ENCODE data around the gene GALNT10. TPM values are rescaled to one million over a fixed set of nuclear protein-coding genes. Genes with fewer than 3 reads are reported as not detected.

GALNT10 gene
- total and polyA plus RNA-seq, 5 donors = 3.4 to 21.7 (median 15.4) TPM

GRCh38 chr5:154331232-154331631, 140.7 kb downstream of the GALNT10 start:
- Histone ChIP-seq H3K4me1 (ENCODE audit: control insufficient read depth, insufficient read depth, low read length) (no peaks in the 10 kb centered on the region), H3K27ac (ENCODE audit: low read length) (no peak overlapping the region), H3K27me3 (ENCODE audit: control insufficient read depth, insufficient read depth) (no peaks in the 10 kb centered on the region), H3K9me3 (ENCODE audit: control insufficient read depth, low read length) (no peaks in the 10 kb centered on the region), H3K4me3 (ENCODE audit: low read length) (no peak overlapping the region)
- DNase-seq (no peak), ATAC-seq (no peak)
- intact Hi-C loops (cut with DNase I) = no loop called here
- WGBS = 96% methylated on average over 2 of the region's 2 CpGs

- no peaks in the 10 kb centered on the region for H3K27me3 ChIP-seq (ENCODE audit: control insufficient read depth, insufficient read depth)
- ATAC-seq = no peak
- H3K4me3 ChIP-seq (ENCODE audit: low read length) = no peak overlapping the region
- no peak overlapping the region for H3K27ac ChIP-seq (ENCODE audit: low read length)
- intact Hi-C loops (cut with DNase I) = no loop called here
- no peaks in the 10 kb centered on the region for H3K4me1 ChIP-seq (ENCODE audit: control insufficient read depth, insufficient read depth, low read length)
- no peak for DNase-seq
- no peaks in the 10 kb centered on the region for H3K9me3 ChIP-seq (ENCODE audit: control insufficient read depth, low read length)
- WGBS = 80% methylated on average over 3 of the region's 3 CpGs
These were observed 141.4 kb downstream of the GALNT10 start for GRCh38 chr5:154331924-154332323.

- ATAC-seq (no peak), DNase-seq (no peak)
- Histone ChIP-seq H3K4me1 (ENCODE audit: control insufficient read depth, insufficient read depth, low read length) (no peaks in the 10 kb centered on the region), H3K4me3 (ENCODE audit: low read length) (no peak overlapping the region), H3K27me3 (ENCODE audit: control insufficient read depth, insufficient read depth) (no peaks in the 10 kb centered on the region), H3K27ac (ENCODE audit: low read length) (no peak overlapping the region), H3K9me3 (ENCODE audit: control insufficient read depth, low read length) (no peaks in the 10 kb centered on the region)
- WGBS = 98% methylated on average over 6 of the region's 6 CpGs
- intact Hi-C loops (cut with DNase I) = no loop called here
These were observed 141.9 kb downstream of the GALNT10 start for GRCh38 chr5:154332451-154332850.

GRCh38 chr5:154333016-154333415, 142.5 kb downstream of the GALNT10 start:
- DNase-seq (no peak), ATAC-seq (no peak)
- Histone ChIP-seq H3K4me3 (ENCODE audit: low read length) (no peak overlapping the region), H3K27me3 (ENCODE audit: control insufficient read depth, insufficient read depth) (no peaks in the 10 kb centered on the region), H3K27ac (ENCODE audit: low read length) (no peak overlapping the region), H3K4me1 (ENCODE audit: control insufficient read depth, insufficient read depth, low read length) (no peaks in the 10 kb centered on the region), H3K9me3 (ENCODE audit: control insufficient read depth, low read length) (no peaks in the 10 kb centered on the region)
- intact Hi-C loops (cut with DNase I) = no loop called here
- WGBS = 97% methylated on average over 4 of the region's 4 CpGs

GRCh38 chr5:154334406-154335064, 144.0 kb downstream of the GALNT10 start:
- intact Hi-C loops (cut with DNase I) = no loop called here
- DNase-seq (no peak), ATAC-seq (no peak)
- WGBS = 79% methylated on average over 6 of the region's 6 CpGs
- Histone ChIP-seq H3K27ac (ENCODE audit: low read length) (no peak overlapping the region), H3K9me3 (ENCODE audit: control insufficient read depth, low read length) (no peaks in the 10 kb centered on the region), H3K27me3 (ENCODE audit: control insufficient read depth, insufficient read depth) (no peaks in the 10 kb centered on the region), H3K4me1 (ENCODE audit: control insufficient read depth, insufficient read depth, low read length) (no peaks in the 10 kb centered on the region), H3K4me3 (ENCODE audit: low read length) (no peak overlapping the region)

- WGBS = 87% methylated on average over 5 of the region's 5 CpGs
- H3K4me1 ChIP-seq (ENCODE audit: control insufficient read depth, insufficient read depth, low read length) = no peaks in the 10 kb centered on the region
- no peak overlapping the region for H3K27ac ChIP-seq (ENCODE audit: low read length)
- H3K4me3 ChIP-seq (ENCODE audit: low read length) = no peak overlapping the region
- ATAC-seq (no peak), DNase-seq (no peak)
- H3K27me3 ChIP-seq (ENCODE audit: control insufficient read depth, insufficient read depth) = no peaks in the 10 kb centered on the region
- intact Hi-C loops (cut with DNase I) = no loop called here
- H3K9me3 ChIP-seq (ENCODE audit: control insufficient read depth, low read length) = no peaks in the 10 kb centered on the region
These were observed 144.5 kb downstream of the GALNT10 start for GRCh38 chr5:154335065-154335448.

- WGBS = 95% methylated on average over 6 of the region's 6 CpGs
- intact Hi-C loops (cut with DNase I) = no loop called here
- Histone ChIP-seq H3K4me1 (ENCODE audit: control insufficient read depth, insufficient read depth, low read length) (no peaks in the 10 kb centered on the region), H3K4me3 (ENCODE audit: low read length) (no peak overlapping the region), H3K27me3 (ENCODE audit: control insufficient read depth, insufficient read depth) (no peaks in the 10 kb centered on the region), H3K27ac (ENCODE audit: low read length) (no peak overlapping the region), H3K9me3 (ENCODE audit: control insufficient read depth, low read length) (no peaks in the 10 kb centered on the region)
- no peak for DNase-seq
- no peak for ATAC-seq
These were observed 151.1 kb downstream of the GALNT10 start for GRCh38 chr5:154341620-154342019.

GRCh38 chr5:154342211-154342610, 151.7 kb downstream of the GALNT10 start:
- ATAC-seq (no peak), DNase-seq (no peak)
- 82% methylated on average over 7 of the region's 7 CpGs for WGBS
- Histone ChIP-seq H3K4me1 (ENCODE audit: control insufficient read depth, insufficient read depth, low read length) (no peaks in the 10 kb centered on the region), H3K4me3 (ENCODE audit: low read length) (no peak overlapping the region), H3K9me3 (ENCODE audit: control insufficient read depth, low read length) (no peaks in the 10 kb centered on the region), H3K27ac (ENCODE audit: low read length) (no peak overlapping the region), H3K27me3 (ENCODE audit: control insufficient read depth, insufficient read depth) (no peaks in the 10 kb centered on the region)
- intact Hi-C loops (cut with DNase I) = no loop called here

- H3K4me3 ChIP-seq (ENCODE audit: low read length) = no peak overlapping the region
- intact Hi-C loops (cut with DNase I) = no loop called here
- DNase-seq = no peak
- H3K27ac ChIP-seq (ENCODE audit: low read length) = no peak overlapping the region
- H3K27me3 ChIP-seq (ENCODE audit: control insufficient read depth, insufficient read depth) = no peaks in the 10 kb centered on the region
- no peaks in the 10 kb centered on the region for H3K9me3 ChIP-seq (ENCODE audit: control insufficient read depth, low read length)
- ATAC-seq = no peak
- WGBS = 83% methylated on average over 4 of the region's 4 CpGs
- H3K4me1 ChIP-seq (ENCODE audit: control insufficient read depth, insufficient read depth, low read length) = no peaks in the 10 kb centered on the region
These were observed 152.4 kb downstream of the GALNT10 start for GRCh38 chr5:154342963-154343362.

GRCh38 chr5:154344461-154344860, 153.9 kb downstream of the GALNT10 start:
- H3K9me3 ChIP-seq (ENCODE audit: control insufficient read depth, low read length) = no peaks in the 10 kb centered on the region
- intact Hi-C loops (cut with DNase I) = no loop called here
- no peak overlapping the region for H3K27ac ChIP-seq (ENCODE audit: low read length)
- no peaks in the 10 kb centered on the region for H3K27me3 ChIP-seq (ENCODE audit: control insufficient read depth, insufficient read depth)
- H3K4me1 ChIP-seq (ENCODE audit: control insufficient read depth, insufficient read depth, low read length) = no peaks in the 10 kb centered on the region
- ATAC-seq = no peak
- no peak for DNase-seq
- no peak overlapping the region for H3K4me3 ChIP-seq (ENCODE audit: low read length)
- WGBS = 98% methylated on average over 5 of the region's 5 CpGs

GRCh38 chr5:154345255-154345952, 154.9 kb downstream of the GALNT10 start:
- WGBS = 90% methylated on average over 5 of the region's 5 CpGs

More at GRCh38 chr5:154345255-154345952, 154.9 kb downstream of the GALNT10 start:
- ATAC-seq = no peak
- intact Hi-C loops (cut with DNase I) = no loop called here
- Histone ChIP-seq H3K4me3 (ENCODE audit: low read length) (no peak overlapping the region), H3K9me3 (ENCODE audit: control insufficient read depth, low read length) (no peaks in the 10 kb centered on the region), H3K4me1 (ENCODE audit: control insufficient read depth, insufficient read depth, low read length) (no peaks in the 10 kb centered on the region), H3K27me3 (ENCODE audit: control insufficient read depth, insufficient read depth) (no peaks in the 10 kb centered on the region), H3K27ac (ENCODE audit: low read length) (no peak overlapping the region)
- DNase-seq = no peak
